ENCODE results near the gene MED29. TPM values are rescaled to one million over a fixed set of nuclear protein-coding genes. Genes with fewer than 3 reads are reported as not detected.

The MED29 gene
- total and polyA plus RNA-seq, 4 experiments from 2014 or later = 43.1 to 59.8 (median 50.9) TPM

DNA sequence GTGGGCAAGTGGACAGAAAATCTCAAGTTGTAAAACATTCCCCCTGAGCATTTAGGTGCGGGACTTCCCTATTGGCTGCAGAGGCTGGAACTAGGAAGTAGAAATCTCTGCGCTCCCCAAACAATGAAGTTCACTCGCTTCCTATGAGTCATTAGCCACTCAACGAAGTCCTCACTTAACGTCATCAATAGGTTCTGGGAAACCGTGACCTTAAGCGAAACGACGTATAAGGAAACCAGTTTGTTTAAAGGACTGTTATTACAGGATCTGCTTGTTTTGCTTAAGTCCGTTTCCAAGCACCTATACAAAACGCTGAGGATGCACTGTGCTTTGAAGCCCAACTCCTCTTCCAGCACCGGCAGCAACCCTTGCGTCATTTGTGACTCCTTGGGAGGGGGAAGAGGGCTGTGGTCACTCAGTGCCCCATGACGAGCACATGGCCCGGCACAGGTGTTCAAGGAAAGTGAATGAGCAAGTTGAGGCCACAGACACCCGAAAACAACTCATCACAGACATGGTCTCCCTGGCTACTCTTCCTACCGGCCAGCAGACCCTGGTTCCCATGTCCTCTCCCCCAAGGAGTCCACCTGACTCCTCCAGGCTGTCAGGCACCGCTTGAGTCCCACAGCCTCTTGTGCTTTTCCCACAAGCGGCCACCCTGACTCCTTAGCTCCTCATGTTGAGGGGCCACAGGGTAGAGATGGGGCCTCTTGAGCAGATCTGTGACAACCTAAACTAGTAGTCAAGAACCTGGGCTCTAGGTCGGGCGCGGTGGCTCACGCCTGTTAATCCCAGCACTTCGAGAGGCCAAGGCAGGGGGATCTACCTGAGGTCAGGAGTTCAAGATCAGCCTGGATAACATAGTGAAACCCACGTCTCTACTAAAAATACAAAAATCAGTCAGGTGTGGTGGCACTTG is 39.8 kb downstream of the MED29 start:
- H3K9me3 Mint-ChIP-seq = peaks cover 0 to under 1% (median 0%) of the 10 kb centered on the region in 8 donors
- peak overlapping the region; percentile 20 to 78 (median 40) for H3K4me3 Mint-ChIP-seq
- CTCF ChIA-PET (ENCODE audit: partially characterized antibody) = interaction anchor here (0.5 to 1.0 kb wide), 2 partner anchors 9 to 130 kb away, joined by 3 to 4 read pairs; no protein-coding TSS in a partner anchor
- no peaks in the 10 kb centered on the region for H3K27me3 ChIP-seq (ENCODE audit: insufficient read depth, low read length)
- H3K4me1 ChIP-seq (ENCODE audit: insufficient read depth, low read length) = peaks cover 35% of the 10 kb centered on the region
- DNase-seq = peak; percentile 71 to 98 (median 82)
- intact Hi-C loops (cut with micrococcal nuclease) = no loop called here
- peaks cover 29 to 49% of the 10 kb centered on the region in 2 donors for H3K36me3 Mint-ChIP-seq
- peaks cover 24 to 50% (median 37%) of the 10 kb centered on the region in 4 donors for H3K4me1 Mint-ChIP-seq
- H3K27me3 Mint-ChIP-seq = no peaks in the 10 kb centered on the region
- POLR2A ChIA-PET (ENCODE audit: partially characterized antibody) = interaction anchor here (1.0 to 6.4 kb wide), 6 partner anchors 9 to 39 kb away, joined by 3 to 153 read pairs (median 4); partner anchors contain the start of genes MED29 and SUPT5H
- H3K4me3 ChIP-seq (ENCODE audit: low read length in 2 of 2) = no peak overlapping the region
- peak overlapping the region; percentile 89 to 99 (median 94) for H3K27ac Mint-ChIP-seq
- no peaks in the 10 kb centered on the region for H3K9me3 ChIP-seq (ENCODE audit: control insufficient read depth in 1 of 2, low read length in 2 of 2)
- peak overlapping the region; percentile 70 for H3K27ac ChIP-seq (ENCODE audit: low read depth, low read length)
- peaks cover 24% of the 10 kb centered on the region for H3K36me3 ChIP-seq (ENCODE audit: insufficient read depth, low read length)

GRCh38 chr19:39432677-39433025 is 41.5 kb downstream of the MED29 start:
- Histone ChIP-seq H3K27me3 (ENCODE audit: insufficient read depth, low read length) (no peaks in the 10 kb centered on the region), H3K4me3 (ENCODE audit: low read length in 2 of 2) (no peak overlapping the region), H3K9me3 (ENCODE audit: control insufficient read depth in 1 of 2, low read length in 2 of 2) (no peaks in the 10 kb centered on the region), H3K4me1 (ENCODE audit: insufficient read depth, low read length) (peaks cover 43% of the 10 kb centered on the region), H3K36me3 (ENCODE audit: insufficient read depth, low read length) (peaks cover 24% of the 10 kb centered on the region), H3K27ac (ENCODE audit: low read depth, low read length) (no peak overlapping the region)
- H3K4me1 Mint-ChIP-seq = peaks cover 30 to 59% (median 44%) of the 10 kb centered on the region in 4 donors
- CTCF ChIA-PET (ENCODE audit: partially characterized antibody) = interaction anchor here (0.6 to 2.7 kb wide), 4 partner anchors 21 to 115 kb away, joined by 3 to 9 read pairs (median 4); partner anchors contain the start of gene PLEKHG2
- intact Hi-C loops (cut with micrococcal nuclease) = no loop called here
- peaks cover 0 to 5% (median 0%) of the 10 kb centered on the region in 8 donors for H3K9me3 Mint-ChIP-seq
- DNase-seq = peak in 1 of 5 donors; percentile 13
- H3K27me3 Mint-ChIP-seq = peaks cover 0 to 1% of the 10 kb centered on the region in 2 donors
- H3K4me3 Mint-ChIP-seq = peak overlapping the region in 4 of 8 donors; percentile 2 to 52 (median 28)
- H3K36me3 Mint-ChIP-seq = peaks cover 29 to 49% of the 10 kb centered on the region in 2 donors
- POLR2A ChIA-PET (ENCODE audit: partially characterized antibody) = interaction anchor here (0.8 to 6.4 kb wide), 10 partner anchors 8 to 48 kb away, joined by 3 to 153 read pairs (median 4); partner anchors contain the start of genes PLEKHG2, SUPT5H and TIMM50
- H3K27ac Mint-ChIP-seq = peak overlapping the region; percentile 57 to 99 (median 78)

- ChIA-PET POLR2A (ENCODE audit: partially characterized antibody) (interaction anchor here (0.6 to 6.4 kb wide), 15 partner anchors 10 to 98 kb away, joined by 3 to 153 read pairs (median 3); partner anchors contain the start of genes GMFG, PLEKHG2, SUPT5H and TIMM50), CTCF (ENCODE audit: partially characterized antibody) (interaction anchor here (0.6 to 2.7 kb wide), 2 partner anchors 36 to 114 kb away, joined by 4 to 9 read pairs; no protein-coding TSS in a partner anchor)
- intact Hi-C loops (cut with micrococcal nuclease) = no loop called here
- Mint-ChIP-seq H3K27me3 (peaks cover 0 to 1% of the 10 kb centered on the region in 2 donors), H3K36me3 (peaks cover 29 to 49% of the 10 kb centered on the region in 2 donors), H3K4me3 (peak overlapping the region in 7 of 8 donors; percentile 30 to 100 (median 67)), H3K27ac (peak overlapping the region; percentile 68 to 100 (median 99)), H3K9me3 (peaks cover 0 to 5% (median 0%) of the 10 kb centered on the region in 8 donors), H3K4me1 (peaks cover 30 to 59% (median 44%) of the 10 kb centered on the region in 4 donors)
- DNase-seq = peak in 1 of 5 donors; percentile 24
- Histone ChIP-seq H3K27me3 (ENCODE audit: insufficient read depth, low read length) (no peaks in the 10 kb centered on the region), H3K4me3 (ENCODE audit: low read length in 2 of 2) (no peak overlapping the region), H3K4me1 (ENCODE audit: insufficient read depth, low read length) (peaks cover 43% of the 10 kb centered on the region), H3K36me3 (ENCODE audit: insufficient read depth, low read length) (peaks cover 24% of the 10 kb centered on the region), H3K9me3 (ENCODE audit: control insufficient read depth in 1 of 2, low read length in 2 of 2) (no peaks in the 10 kb centered on the region), H3K27ac (ENCODE audit: low read depth, low read length) (peak overlapping the region; percentile 90)
Observed at GRCh38 chr19:39433480-39434079, 42.4 kb downstream of the MED29 start.

GRCh38 chr19:39434123-39435076 is 43.2 kb downstream of the MED29 start:
- peak overlapping the region; percentile 71 to 90 for H3K4me3 ChIP-seq (ENCODE audit: low read length in 2 of 2)
- peak in 1 of 5 donors; percentile 27 for DNase-seq
- intact Hi-C loops (cut with micrococcal nuclease) = no loop called here
- H3K36me3 ChIP-seq (ENCODE audit: insufficient read depth, low read length) = peaks cover 24% of the 10 kb centered on the region
- POLR2A ChIA-PET (ENCODE audit: partially characterized antibody) = interaction anchor here (0.6 to 6.4 kb wide), 31 partner anchors 10 to 1829 kb away, joined by 3 to 153 read pairs (median 5); partner anchors contain the start of genes EID2, EID2B, GMFG and MED29
- no peaks in the 10 kb centered on the region for H3K9me3 ChIP-seq (ENCODE audit: control insufficient read depth in 1 of 2, low read length in 2 of 2)
- peak overlapping the region; percentile 90 for H3K27ac ChIP-seq (ENCODE audit: low read depth, low read length)
- H3K9me3 Mint-ChIP-seq = peaks cover 0 to 5% (median 0%) of the 10 kb centered on the region in 8 donors
- H3K4me1 Mint-ChIP-seq = peaks cover 30 to 59% (median 44%) of the 10 kb centered on the region in 4 donors
- H3K27me3 Mint-ChIP-seq = peaks cover 0 to 1% of the 10 kb centered on the region in 2 donors
- no peaks in the 10 kb centered on the region for H3K27me3 ChIP-seq (ENCODE audit: insufficient read depth, low read length)
- H3K4me3 Mint-ChIP-seq = peak overlapping the region; percentile 97 to 100 (median 100)
- H3K4me1 ChIP-seq (ENCODE audit: insufficient read depth, low read length) = peaks cover 43% of the 10 kb centered on the region
- CTCF ChIA-PET (ENCODE audit: partially characterized antibody) = interaction anchor here (1.1 to 2.7 kb wide), 10 partner anchors 11 to 238 kb away, joined by 3 to 16 read pairs (median 8); partner anchors contain the start of genes EID2B, GMFG, MED29 and PAF1
- peaks cover 29 to 49% of the 10 kb centered on the region in 2 donors for H3K36me3 Mint-ChIP-seq
- peak overlapping the region; percentile 98 to 100 (median 99) for H3K27ac Mint-ChIP-seq

DNA sequence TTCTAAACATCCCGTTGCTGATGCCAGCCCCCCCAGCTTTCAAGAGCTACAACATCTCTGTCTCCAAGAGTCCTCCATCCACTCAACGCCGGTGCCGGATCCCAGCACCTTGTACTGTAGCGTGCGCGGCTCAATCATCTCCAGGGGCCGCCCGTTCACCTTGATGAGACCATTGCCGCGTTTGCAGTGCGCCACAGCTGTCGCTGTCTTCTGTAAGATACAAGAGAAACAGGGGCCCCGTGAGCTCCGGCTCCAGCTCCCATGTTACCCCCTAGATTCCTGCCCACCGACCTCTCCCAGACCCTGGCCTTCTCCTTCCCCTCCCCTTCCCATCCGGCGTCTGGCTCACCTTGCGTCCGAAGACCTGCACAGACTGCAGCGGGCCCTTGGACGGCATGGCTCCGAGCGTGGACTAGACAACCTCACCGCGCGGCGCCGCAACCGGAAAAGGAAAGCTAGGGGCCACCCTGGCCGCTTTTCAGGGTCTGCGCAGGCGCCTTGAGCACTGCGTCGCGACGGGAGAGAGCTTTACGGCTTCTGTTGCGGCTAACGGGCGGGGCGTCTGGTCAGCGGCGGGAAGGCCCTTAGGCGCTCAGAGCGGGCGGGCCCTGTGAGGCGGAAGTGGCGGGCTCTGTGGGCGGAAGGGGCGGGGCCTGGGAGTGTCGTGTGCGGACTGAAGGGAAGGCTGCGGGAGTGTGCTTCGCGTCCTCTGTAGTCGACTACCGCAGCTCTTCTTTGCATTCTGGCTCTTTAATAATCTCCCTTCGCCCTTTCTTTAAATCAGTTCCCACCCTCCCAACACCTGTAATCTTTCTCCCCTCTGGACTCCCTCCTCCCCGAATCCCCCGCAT is 44.5 kb downstream of the MED29 start, which contains the start of gene RPS16:
Gene RPS16, minus strand, starts transcription at position 451 of the 851 bp plus-strand sequence. Its CDS starts 54 bp downstream, at position 397.
- Histone ChIP-seq H3K4me1 (ENCODE audit: insufficient read depth, low read length) (peaks cover 37% of the 10 kb centered on the region), H3K9me3 (ENCODE audit: control insufficient read depth in 1 of 2, low read length in 2 of 2) (no peaks in the 10 kb centered on the region), H3K4me3 (ENCODE audit: low read length in 2 of 2) (peak within 1 kb of the TSS; percentile 71 to 90), H3K27me3 (ENCODE audit: insufficient read depth, low read length) (no peaks in the 10 kb centered on the region), H3K36me3 (ENCODE audit: insufficient read depth, low read length) (peaks cover 24% of the 10 kb centered on the region), H3K27ac (ENCODE audit: low read depth, low read length) (peak within 1 kb of the TSS; percentile 90)
- DNase-seq = peak; percentile 98 to 99 (median 99)
- Mint-ChIP-seq H3K27ac (peak within 1 kb of the TSS; percentile 98 to 100 (median 99)), H3K9me3 (peaks cover 0 to 5% (median 0%) of the 10 kb centered on the region in 8 donors), H3K27me3 (peaks cover 0 to 1% of the 10 kb centered on the region in 2 donors), H3K36me3 (peaks cover 29 to 46% of the 10 kb centered on the region in 2 donors), H3K4me1 (peaks cover 31 to 62% (median 41%) of the 10 kb centered on the region in 4 donors), H3K4me3 (peak within 1 kb of the TSS; percentile 97 to 100 (median 100))
- ChIA-PET CTCF (ENCODE audit: partially characterized antibody) (interaction anchor here (0.7 to 2.3 kb wide), 18 partner anchors 9 to 237 kb away, joined by 3 to 16 read pairs (median 4); partner anchors contain the start of genes EID2, EID2B, GMFG and MED29), POLR2A (ENCODE audit: partially characterized antibody) (interaction anchor here (0.7 to 6.4 kb wide), 41 partner anchors 9 to 1828 kb away, joined by 3 to 153 read pairs (median 5); partner anchors contain the start of genes C19orf47, DYRK1B, EID2 and EID2B)
- intact Hi-C loops (cut with micrococcal nuclease) = loop anchor here (1.0 kb wide), 5 partner anchors 10 to 97 kb away; partner anchors contain the start of genes EID2B, MED29, PAF1 and PLEKHG2

Data from CD4-positive, alpha-beta memory T cell (primary cell).